K562 (cell line): ENCODE data around the gene KCNH2. TPM values are rescaled to one million over a fixed set of nuclear protein-coding genes. Genes with fewer than 3 reads are reported as not detected.

Experiments
- CBX5 ChIP-seq: IDR thresholded peaks from 2 replicates; pipeline ENCODE4 v1.6.1; 2014; ENCODE audit warnings: low read depth, borderline replicate concordance
- CEBPZ ChIP-seq: fragments of 150-350 bp; IDR thresholded peaks from 2 replicates; pipeline ENCODE4 v1.6.1; 2014; ENCODE audit warnings: low read depth, mild to moderate bottlenecking, low read length, borderline replicate concordance
- FIP1L1 ChIP-seq: fragments of 200-400 bp; formaldehyde crosslinking; IDR thresholded peaks from 2 replicates; pipeline ENCODE4 v1.6.1; 2018; ENCODE audit warnings: mild to moderate bottlenecking, low read depth, low read length; ENCODE audit not compliant: poor library complexity, severe bottlenecking
- FOXP1 ChIP-seq: sonication (generic); formaldehyde crosslinking; IDR thresholded peaks from 2 replicates; pipeline ENCODE4 v1.8.0; 2022; ENCODE audit warnings: mild to moderate bottlenecking, missing genetic modification reagents
- ID3 ChIP-seq, 2 experiments: fragments of 250-450 bp in 1 of 2; fragments of 450-650 bp in 1 of 2; sonication (Bioruptor Pico) in 1 of 2; IDR thresholded peaks; 2 replicates each; pipeline versions ENCODE4 v1.6.1 to v1.8.0; 2016 to 2021; ENCODE audit warnings: mild to moderate bottlenecking in 2 of 2, moderate library complexity in 2 of 2, missing compliant biosample characterization in 1 of 2, missing genetic modification characterization in 1 of 2
- OTX1 ChIP-seq: fragments of 450-650 bp; formaldehyde crosslinking; IDR thresholded peaks from 2 replicates; pipeline ENCODE4 v1.4.0; 2022; ENCODE audit warnings: mild to moderate bottlenecking
- STAT6 ChIP-seq: sonication (generic); formaldehyde crosslinking; IDR thresholded peaks from 2 replicates; pipeline ENCODE4 v1.8.1; 2023; ENCODE audit warnings: mild to moderate bottlenecking, missing genetic modification reagents
- ZBTB33 ChIP-seq: sonication (generic); formaldehyde crosslinking; IDR thresholded peaks from 2 replicates; pipeline ENCODE4 v1.8.1; 2023; ENCODE audit warnings: mild to moderate bottlenecking, missing genetic modification reagents
- ZNF12 ChIP-seq: sonication (generic); formaldehyde crosslinking; IDR thresholded peaks from 2 replicates; pipeline ENCODE4 v1.4.0; 2020; ENCODE audit warnings: mild to moderate bottlenecking, missing genetic modification reagents
- ZNF121 ChIP-seq: sonication (generic); formaldehyde crosslinking; conservative IDR thresholded peaks from 2 replicates; pipeline ENCODE4 v1.8.0; 2022; ENCODE audit warnings: missing genetic modification reagents
- ZNF609 ChIP-seq: sonication (generic); formaldehyde crosslinking; IDR thresholded peaks from 2 replicates; pipeline ENCODE4 v1.8.1; 2023; ENCODE audit warnings: missing genetic modification reagents, mild to moderate bottlenecking, borderline replicate concordance
- polyA plus RNA-seq, 8 experiments: library from polyadenylated mRNA; depleted of rRNA in 4 of 8; stranded (reverse) in 5 of 8; unstranded in 3 of 8; fragments of >200 nt; fragmentation: Nextera tagmentation in 2 of 8; fragmentation: Illumina TruSeq in 1 of 8; extraction: Ambion mirVana in 2 of 8; extraction: Trizol in 1 of 8; gene quantifications; 2 replicates each; pipeline versions ENCODE4 v1.2.1 to v1.2.3, GENCODE V29; 2011 to 2014; ENCODE audit warnings: inconsistent platforms in 1 of 8, missing spikeins in 1 of 8
- total RNA-seq, 7 experiments: library from RNA; depleted of rRNA in 6 of 7; stranded (reverse); fragments of >200 nt in 6 of 7; fragmentation: Illumina TruSeq in 2 of 7; extraction: Trizol in 2 of 7; gene quantifications; 2 replicates each; pipeline versions ENCODE4 v1.2.1 to v1.2.3, GENCODE V29; 2011 to 2021; ENCODE audit warnings: low replicate concordance in 1 of 7

KCNH2 gene
- total and polyA plus RNA-seq, 9 of the 15 experiments (the other 6 are each of a cell fraction or from before 2014, with no cell fraction given), result 18.1 to 368 (median 218) TPM

GRCh38 chr7:150954201-150954985 is 23.7 kb downstream of the KCNH2 start (continued):
- no peak for TF ChIP-seq ZNF609 (CRISPR knock-in tag)
- TF ChIP-seq CEBPZ, result no peak
- no peak for TF ChIP-seq ID3 (CRISPR knock-in tag; IDR thresholded peaks at IDR 0.05)
- no peak for TF ChIP-seq ID3 (tag; IDR thresholded peaks at IDR 0.05)
- TF ChIP-seq OTX1 (CRISPR knock-in tag), result no peak
- TF ChIP-seq STAT6 (CRISPR knock-in tag), result no peak
- no peak for TF ChIP-seq ZNF121 (CRISPR knock-in tag)
- TF ChIP-seq ZBTB33, result 0 out of 2 replicates have a peak, but pooled peaks have one; percentile 19
- no peak for TF ChIP-seq ZNF12 (CRISPR knock-in tag)
- no peak for TF ChIP-seq CBX5
- TF ChIP-seq FIP1L1, result no peak
- TF ChIP-seq FOXP1, result no peak
